ENCODE results near the gene S100A16. TPM values are rescaled to one million over a fixed set of nuclear protein-coding genes. Genes with fewer than 3 reads are reported as not detected.

S100A16 gene
- total RNA-seq (2022; extraction: Qiagen RNA extraction): 467 to 520 TPM (median 496 TPM) in 5 replicates

GRCh38 chr1:153612755-153613331 lies at the start of gene S100A16:
S100A16 (minus strand) TSS chr1:153613137; CDS start chr1:153608151, 4,986 bp downstream.

GRCh38 chr1:153658400-153659174 lies 45.6 kb upstream of the S100A16 start, which contains the start of gene SNAPIN:
SNAPIN (plus strand) TSS chr1:153658703; CDS start chr1:153658744, 41 bp downstream.

DNA sequence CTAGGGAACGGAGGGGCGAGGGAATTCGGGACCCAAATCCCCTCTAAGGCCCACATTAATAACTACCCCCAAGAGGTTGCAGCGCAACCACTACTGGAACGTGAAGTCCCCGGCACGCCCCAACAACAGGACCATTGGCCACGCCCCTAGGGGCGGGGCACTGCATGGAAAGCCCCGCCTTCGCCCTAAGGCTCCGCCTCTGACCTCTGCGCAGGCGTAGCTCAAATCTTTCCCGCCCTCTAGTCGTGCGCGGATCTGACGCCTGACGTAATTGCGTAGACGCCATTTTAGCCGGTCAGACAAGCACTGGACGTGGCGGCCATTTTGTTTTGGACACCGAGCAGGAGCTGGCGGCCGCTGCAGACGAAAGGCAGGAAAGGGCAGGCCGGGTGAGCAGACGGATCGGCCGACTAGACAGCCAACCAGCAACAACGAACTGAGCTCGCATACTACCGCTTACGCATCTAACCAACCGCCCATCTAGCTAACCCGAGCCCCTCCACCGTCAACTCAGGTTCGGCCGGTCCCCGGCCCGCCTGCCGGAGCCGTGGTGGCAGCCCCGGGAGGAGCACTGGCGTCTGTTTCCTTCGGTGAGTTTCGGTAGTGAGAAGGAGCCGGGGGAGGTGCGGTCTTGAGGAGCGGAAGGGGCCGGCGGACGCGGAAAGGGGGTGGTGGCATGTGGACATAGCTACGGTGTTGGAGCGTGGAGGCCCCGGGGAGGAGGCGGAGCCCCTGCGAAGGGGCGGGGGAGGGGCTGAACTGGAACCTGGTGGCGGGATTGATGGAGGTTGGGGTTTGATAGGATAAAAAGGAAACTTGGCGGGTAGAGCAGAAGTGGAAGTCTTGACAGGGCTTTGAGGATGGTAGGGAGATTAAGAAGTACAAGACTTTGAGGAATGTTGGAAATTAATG lies 21.1 kb upstream of the S100A16 start, which contains the start of gene CHTOP:
Gene CHTOP (plus strand): TSS at position 313 of the 912 bp plus-strand sequence. CDS start 2,523 bp downstream, outside the sequence.

DNA sequence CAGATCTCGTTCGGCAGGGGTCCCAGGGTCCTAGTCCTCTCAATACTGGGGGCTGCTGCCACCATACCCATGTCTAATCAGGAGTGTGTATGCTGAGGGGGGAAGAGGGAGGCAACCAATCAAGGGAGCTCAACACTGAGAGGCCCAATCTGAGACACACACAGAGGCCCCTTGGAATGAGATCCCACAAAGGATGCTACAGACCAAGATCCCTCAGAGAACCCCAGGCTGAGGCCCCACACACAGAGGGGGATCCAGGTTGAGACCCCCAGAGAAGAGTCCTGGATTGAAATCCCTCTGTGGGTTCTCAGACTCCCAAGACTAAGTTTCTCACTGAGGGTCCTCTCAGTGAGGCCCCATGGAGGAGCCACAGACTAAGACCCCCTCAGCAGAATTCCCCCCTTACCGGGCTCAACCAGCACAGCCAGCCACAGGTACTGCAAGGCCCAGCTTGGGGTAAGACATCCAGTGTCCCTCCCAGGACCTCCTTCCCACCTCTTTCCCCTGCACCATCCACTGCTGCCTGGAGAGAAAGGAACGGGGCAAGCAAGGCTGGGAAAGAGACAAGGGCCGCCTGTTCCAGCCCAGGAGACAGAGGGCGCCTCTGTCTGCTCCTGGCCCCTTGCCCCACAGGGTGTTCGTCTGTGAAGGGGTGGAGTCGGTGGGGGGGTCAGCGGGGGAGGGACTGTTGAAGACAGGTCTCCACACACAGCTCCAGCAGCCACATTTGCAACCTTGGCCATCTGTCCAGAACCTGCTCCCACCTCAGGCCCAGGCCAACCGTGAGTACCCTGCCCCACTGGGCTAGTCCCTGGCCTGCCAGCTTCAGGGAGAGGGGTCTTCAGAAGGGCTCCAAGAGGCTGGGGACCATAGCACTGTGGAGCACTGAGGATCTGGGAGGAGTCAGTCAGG lies 15.0 kb upstream of the S100A16 start, which contains the start of gene S100A1:
Gene S100A1 (plus strand): TSS at position 720 of the 912 bp plus-strand sequence. CDS start 2,088 bp downstream, outside the sequence.

DNA sequence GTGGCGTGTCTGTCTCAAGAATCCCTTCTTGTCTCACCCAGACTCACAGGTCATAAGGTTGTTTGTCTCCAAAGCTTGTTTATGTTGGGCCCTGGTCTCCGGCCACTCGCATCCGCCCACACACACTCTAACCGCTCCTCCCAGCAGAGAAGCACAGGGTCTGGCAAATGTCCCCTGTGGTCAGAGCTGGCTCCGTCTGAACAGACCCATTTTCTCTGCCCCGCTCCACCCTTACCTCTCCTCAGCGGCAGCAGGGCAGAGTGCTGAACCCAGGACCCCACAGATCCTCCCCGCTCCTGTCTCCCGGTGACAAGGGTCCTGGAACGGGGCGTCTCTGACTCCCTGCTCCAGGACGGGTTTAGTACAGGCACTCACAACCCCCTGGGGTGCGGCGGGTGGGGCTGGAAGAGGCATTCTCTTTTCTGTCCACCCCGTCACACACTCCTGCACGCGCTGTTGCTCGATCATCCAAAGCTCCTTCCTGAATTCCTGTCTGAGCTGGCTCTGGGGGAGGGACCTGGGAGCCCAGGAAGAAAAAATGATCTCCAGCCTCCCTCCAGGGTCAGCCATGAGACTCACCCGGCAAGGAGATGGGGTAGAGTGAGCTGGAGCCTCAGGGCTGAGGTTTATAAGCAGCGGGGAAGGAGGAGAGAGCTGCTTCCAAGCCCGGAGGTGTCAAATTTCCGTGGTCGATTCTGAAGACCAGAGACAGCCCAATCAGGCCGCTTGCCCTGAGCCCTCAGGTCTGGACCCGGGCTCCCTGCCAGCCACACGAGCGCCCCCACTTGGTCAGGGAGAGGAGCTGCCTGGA lies 14.2 kb upstream of the S100A16 start, which contains the start of gene S100A13:
Gene S100A13 (minus strand): TSS at position 602 of the 811 bp plus-strand sequence. CDS start 1,033 bp downstream, outside the sequence.

DNA sequence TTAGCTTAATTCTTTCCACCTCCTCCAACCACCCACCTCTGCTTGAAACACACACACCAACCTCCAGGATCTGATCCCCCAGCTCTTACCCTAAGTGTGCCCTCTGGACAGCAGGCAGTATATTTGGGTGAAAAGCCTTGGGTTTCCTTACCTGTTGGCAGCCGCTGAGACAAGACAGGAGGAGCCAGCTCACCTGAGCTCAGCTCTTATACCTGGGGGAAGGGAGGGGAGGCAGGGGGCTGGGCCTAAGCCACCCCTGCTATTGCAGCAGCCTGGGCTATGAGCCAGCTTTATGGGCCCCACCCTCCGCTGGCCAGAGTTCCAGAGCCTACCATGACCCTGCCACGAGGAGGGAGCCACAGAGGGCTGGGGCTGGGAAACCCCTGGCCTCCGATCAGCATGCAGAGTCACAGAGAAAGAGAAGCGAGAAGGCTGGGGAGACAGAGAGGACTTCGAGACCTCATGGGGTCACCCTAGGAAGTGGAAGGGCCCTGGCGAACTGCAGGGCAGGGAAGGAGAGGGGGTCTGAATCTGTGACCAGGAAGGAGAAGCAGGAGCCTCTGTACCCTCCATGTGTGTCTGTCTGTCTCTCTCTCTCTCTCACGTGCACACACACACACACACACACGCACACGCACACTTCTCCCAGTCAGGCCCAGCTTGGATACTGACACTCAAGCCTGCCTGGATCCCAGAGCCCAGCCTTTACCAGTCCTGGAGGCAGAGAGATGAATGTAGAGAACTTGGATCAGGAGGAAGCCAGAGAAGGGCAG lies 3.4 kb upstream of the S100A16 start, which contains the start of gene S100A14:
Gene S100A14 (minus strand): TSS at position 182 of the 773 bp plus-strand sequence. CDS start 467 bp downstream, outside the sequence.

GRCh38 chr1:153565529-153566374 lies 47.2 kb downstream of the S100A16 start, which contains the start of gene S100A2:
S100A2 (minus strand) TSS chr1:153565844; CDS start chr1:153563877, 1,967 bp downstream.

Other genes starting within 250 kb of the S100A16 start
- gene S100A12, start 237.5 kb downstream of the S100A16 start, total RNA-seq (2022; extraction: Qiagen RNA extraction): not detected in 5 replicates
- gene S100A8, start 222.1 kb downstream of the S100A16 start, total RNA-seq (2022; extraction: Qiagen RNA extraction): not detected in 5 replicates
- not detected in 5 replicates for gene S100A7A, start 196.6 kb downstream of the S100A16 start, total RNA-seq (2022; extraction: Qiagen RNA extraction)
- not detected in 5 replicates for gene S100A7, start 152.5 kb downstream of the S100A16 start, total RNA-seq (2022; extraction: Qiagen RNA extraction)
- 2,947 to 3,960 TPM (median 3,059 TPM) in 5 replicates for gene S100A6, start 77.1 kb downstream of the S100A16 start, total RNA-seq (2022; extraction: Qiagen RNA extraction)
- 0.50 to 1.9 TPM (median 0.75 TPM) in 5 replicates for gene S100A5, start 72.2 kb downstream of the S100A16 start, total RNA-seq (2022; extraction: Qiagen RNA extraction)
- 1,278 to 1,937 TPM (median 1,356 TPM) in 5 replicates for gene S100A4, start 67.3 kb downstream of the S100A16 start, total RNA-seq (2022; extraction: Qiagen RNA extraction)
- gene S100A3, start 63.9 kb downstream of the S100A16 start, total RNA-seq (2022; extraction: Qiagen RNA extraction): 120 to 134 TPM (median 130 TPM) in 5 replicates
- 22.8 to 28.7 TPM (median 26.8 TPM) in 5 replicates for gene S100A2, start 47.3 kb downstream of the S100A16 start, total RNA-seq (2022; extraction: Qiagen RNA extraction)
- gene S100A14, start 3.2 kb upstream of the S100A16 start, total RNA-seq (2022; extraction: Qiagen RNA extraction): 0.21 to 0.50 TPM (median 0.35 TPM) in 5 replicates
- gene S100A13, start 14.4 kb upstream of the S100A16 start, total RNA-seq (2022; extraction: Qiagen RNA extraction): 145 to 196 TPM (median 153 TPM) in 5 replicates
- gene S100A1, start 15.3 kb upstream of the S100A16 start, total RNA-seq (2022; extraction: Qiagen RNA extraction): 0.44 to 0.87 TPM (median 0.70 TPM) in 5 replicates
- gene CHTOP, start 20.9 kb upstream of the S100A16 start, total RNA-seq (2022; extraction: Qiagen RNA extraction): 74.8 to 81.8 TPM (median 78.0 TPM) in 5 replicates
- gene SNAPIN, start 45.6 kb upstream of the S100A16 start, total RNA-seq (2022; extraction: Qiagen RNA extraction): 55.1 to 60.1 TPM (median 56.8 TPM) in 5 replicates
- 274 to 302 TPM (median 282 TPM) in 5 replicates for gene ILF2, start 57.9 kb upstream of the S100A16 start, total RNA-seq (2022; extraction: Qiagen RNA extraction)
- 1.6 to 3.2 TPM (median 2.3 TPM) in 5 replicates for gene NPR1, start 65.6 kb upstream of the S100A16 start, total RNA-seq (2022; extraction: Qiagen RNA extraction)
- gene INTS3, start 114.9 kb upstream of the S100A16 start, total RNA-seq (2022; extraction: Qiagen RNA extraction): 14.7 to 23.4 TPM (median 23.0 TPM) in 5 replicates
- gene SLC27A3, start 162.3 kb upstream of the S100A16 start, total RNA-seq (2022; extraction: Qiagen RNA extraction): 1.1 to 2.0 TPM (median 1.5 TPM) in 5 replicates

All from A549 treated with dexamethasone at 1 μM for 4 hours (cell line).